DMS53 treated with DMSO at 0.1 percent for 48 hours (cell line): ENCODE measurements around the gene FOXL3.
"Not testable (repeated sequence)": the region's sequence is repeated elsewhere in the genome, so short reads cannot be mapped to it uniquely, and the experiment has no call there.

ENCODE experiments used
- DNase-seq: peaks from one replicate; lab custom pipeline; 2025; ENCODE audit not compliant: unreplicated experiment; lab: John Stamatoyannopoulos, UW

FOXL3 gene

DNA sequence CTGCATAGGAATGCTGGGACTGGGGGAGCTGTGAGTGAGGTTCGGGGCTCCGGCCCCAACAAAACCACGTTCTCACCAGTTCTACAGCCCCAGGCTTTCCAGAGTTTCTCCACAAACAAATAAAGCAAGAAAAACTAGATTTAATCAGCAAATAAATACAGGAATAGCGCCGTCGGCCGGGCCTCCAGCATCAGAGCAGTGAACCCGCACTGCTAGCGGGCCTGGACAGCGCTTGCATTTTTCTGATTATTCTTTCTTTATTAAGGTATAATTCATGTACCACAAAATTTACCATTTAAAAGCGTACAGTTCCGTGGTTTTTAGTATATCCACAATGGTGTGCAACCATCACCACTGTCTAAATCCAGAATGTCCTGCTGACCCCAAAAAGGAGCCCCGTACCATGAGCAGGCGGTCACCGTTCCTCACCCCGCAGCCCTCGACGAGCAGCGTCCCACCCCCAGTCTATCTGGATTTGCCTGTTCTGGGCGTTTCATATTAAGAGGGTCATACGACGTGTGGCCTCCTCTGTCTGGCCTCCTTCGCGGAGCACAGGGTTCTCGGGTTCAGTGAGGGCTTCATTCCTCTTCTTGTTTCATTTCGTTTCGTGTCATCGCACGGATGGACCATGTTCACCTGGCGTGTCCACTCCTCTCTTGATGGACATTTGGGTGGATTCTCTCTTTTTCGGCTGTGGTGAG is 35.5 kb upstream of the FOXL3 start:
- no peak for DNase-seq

DNA sequence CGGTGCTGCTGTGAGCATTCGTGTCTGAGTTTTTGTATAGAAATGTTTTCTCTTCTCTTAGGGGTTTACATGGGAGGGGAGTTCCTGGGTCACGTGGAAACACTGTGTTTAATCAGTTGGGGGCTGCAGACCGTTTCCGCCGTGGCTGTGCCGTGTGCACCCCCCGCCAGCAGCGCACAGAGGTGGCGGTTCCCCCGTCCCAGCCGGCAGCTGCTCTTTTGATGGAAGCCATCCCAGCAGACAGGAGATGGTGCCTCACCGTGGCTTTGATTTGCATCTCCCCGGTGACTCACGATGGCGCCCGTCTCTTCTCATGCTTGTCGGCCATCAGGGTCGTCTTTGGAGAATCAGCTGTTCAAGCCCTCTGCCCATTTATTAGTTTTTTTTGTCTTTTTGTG is 34.9 kb upstream of the FOXL3 start:
- DNase-seq: no peak

DNA sequence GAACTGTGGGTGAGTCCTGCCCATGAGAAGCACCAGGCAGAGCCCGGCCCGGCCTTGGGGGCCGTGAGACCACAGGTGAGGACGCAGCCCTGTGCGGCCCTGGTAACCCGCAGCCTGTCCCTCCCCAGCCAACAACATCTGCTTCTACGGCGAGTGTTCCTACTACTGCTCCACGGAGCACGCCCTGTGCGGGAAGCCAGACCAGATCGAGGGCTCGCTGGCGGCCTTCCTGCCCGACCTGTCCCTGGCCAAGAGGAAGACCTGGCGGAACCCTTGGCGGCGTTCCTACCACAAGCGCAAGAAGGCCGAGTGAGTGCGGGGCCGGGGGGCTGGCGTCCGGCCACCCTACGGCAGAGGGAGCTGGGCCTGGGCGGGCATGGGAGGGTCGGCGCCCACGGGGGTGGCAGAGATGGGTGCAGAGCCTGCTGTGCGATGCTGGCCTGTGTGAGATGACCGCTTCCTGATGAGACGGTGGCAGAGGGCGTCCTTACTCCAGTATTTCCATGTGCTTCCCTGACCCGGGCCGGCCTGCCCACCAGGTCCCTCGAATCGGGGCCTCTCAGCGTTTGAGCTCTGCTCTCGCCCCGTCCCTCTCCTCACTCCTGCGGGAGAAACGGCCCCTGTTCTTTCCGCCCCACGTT is 34.1 kb upstream of the FOXL3 start:
- no peak for DNase-seq

DNA sequence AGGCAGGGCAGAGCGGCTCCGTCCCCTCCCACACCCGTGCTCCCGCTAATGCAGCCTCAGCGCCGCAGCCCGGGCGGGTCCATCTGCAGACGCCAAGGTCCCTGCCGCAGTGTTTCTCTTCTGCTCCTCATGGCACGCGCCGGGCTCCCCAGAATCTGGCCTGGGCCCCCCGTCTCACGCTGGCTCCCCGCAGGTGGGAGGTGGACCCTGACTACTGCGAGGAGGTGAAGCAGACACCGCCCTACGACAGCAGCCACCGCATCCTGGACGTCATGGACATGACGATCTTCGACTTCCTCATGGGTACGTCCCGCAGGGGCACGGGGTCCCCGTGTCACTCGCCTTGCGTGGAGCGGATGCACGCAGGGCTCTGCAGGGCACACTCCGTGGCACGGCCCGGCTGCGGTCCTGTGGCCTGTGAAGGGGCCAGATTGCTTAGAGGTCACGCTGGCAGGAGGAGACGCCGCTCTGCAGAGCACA is 33.5 kb upstream of the FOXL3 start:
- no peak for DNase-seq

DNA sequence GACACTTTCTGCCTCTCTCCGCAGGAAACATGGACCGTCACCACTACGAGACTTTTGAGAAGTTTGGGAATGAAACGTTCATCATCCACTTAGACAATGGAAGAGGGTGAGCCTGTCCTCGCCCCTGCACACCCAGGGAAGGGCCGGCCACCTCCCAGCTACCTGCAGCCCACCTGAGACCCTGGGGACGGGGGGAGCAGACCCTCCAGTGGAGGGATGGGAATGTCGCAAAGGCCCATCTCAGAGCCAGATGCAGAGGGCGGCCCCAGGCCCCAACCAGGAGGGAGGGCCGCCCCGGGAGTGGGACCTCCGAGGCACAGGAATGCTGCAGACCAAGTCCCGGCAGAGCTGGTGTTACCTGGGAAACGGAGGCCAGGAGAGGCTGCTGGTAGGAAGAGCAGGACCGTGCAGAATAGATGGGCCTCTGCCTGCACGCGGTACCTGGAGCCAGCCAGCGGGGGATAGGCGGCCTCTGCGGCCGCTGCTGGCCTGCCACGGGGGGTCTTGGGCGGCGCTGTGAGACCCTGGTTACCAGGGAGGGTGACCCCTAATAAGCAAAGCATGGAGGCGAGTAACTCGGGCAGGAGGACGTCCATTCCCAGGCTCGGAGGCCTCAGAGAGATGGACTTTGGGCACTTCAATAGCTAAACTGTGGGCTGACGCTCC is 32.9 kb upstream of the FOXL3 start:
- DNase-seq: no peak

DNA sequence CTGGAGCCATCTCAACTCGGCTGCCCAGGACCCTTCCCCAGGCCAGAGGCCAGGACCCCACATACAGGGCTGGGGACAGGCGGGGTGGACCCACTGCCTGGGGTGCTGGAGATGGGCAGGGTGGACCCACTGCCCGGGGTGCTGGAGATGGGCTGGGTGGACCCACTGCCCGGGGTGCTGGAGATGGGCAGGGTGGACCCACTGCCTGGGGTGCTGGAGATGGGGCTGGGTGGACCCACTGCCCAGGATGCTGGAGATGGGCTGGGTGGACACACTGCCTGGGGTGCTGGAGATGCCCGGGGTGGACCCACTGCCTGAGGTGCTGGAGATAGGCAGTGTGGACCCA is 32.4 kb upstream of the FOXL3 start:
- DNase-seq: no peak

DNA sequence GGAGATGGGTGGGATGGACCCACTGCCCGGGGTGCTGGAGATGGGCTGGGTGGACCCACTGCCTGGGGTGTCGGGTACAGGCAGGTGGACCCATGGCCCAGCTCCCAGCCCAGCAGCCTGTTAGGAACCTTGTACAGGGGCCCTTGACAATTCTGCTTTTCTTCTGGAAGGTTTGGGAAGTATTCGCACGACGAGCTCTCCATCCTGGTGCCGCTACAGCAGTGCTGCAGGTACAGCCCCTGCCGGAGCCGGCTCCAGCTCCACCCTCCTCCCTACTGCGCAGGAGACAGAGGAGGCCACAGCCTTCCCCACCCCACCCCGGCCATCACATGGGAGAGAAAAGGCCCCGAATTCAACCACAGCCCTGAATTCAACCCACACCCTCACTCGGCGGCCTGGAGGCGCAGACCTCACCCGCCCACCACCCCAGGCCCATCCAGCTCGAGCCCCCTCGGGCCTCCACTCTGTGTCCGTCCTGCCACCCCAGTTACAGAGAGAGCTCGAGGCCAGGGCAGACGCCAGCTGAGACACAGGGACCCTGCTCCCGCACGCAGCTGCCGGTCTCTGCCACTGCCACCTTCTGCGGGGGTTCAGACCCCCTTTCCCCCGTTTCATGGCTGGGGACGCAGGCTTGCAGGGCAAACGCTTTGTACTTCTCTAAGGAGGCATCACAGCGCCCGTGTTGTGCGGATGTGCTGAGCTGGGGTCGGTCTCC is 31.3 kb upstream of the FOXL3 start:
- DNase-seq: no peak

DNA sequence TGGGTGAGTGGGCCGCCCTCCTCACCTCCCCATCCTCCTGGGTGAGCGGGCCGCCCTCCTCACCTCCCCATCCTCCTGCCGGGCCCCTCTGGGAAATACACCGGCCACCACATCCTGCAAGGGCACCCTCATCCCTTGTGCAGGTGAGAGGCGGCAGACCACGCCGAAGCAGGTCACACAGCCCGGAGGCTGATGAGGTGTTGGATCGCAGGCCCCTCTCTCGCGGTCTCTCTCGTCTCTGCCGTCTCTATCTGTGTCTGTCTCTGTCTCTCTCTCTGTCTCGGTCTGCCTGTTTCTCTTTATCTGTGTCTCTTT is 30.8 kb upstream of the FOXL3 start:
- no peak for DNase-seq

DNA sequence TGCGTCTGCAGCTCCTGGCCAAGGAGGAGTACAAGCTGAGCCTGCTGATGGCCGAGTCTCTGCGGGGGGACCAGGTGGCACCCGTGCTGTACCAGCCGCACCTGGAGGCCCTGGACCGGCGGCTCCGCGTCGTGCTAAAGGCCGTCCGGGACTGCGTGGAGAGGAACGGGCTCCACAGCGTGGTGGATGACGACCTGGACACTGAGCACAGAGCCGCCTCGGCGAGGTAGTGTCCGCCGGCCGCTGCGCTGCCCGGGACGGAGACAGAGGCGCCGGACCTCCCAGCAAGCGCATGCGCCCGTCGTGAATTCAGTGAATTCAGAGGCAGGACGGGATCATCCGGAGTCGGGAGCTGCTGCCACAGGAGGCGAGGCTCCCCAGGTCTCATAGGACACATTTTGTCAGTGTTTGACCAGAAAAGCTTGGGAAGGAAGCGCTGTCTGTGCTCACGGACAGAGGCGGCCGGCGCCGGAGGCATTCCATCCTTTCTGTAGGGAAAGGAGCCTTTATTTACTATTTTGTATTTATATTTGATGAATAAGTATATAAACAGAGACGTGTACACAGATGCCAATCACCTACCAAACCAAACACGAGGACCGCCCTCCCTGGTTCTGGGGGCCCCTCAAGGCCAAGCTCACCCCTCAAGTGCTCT is 30.1 kb upstream of the FOXL3 start:
- no peak for DNase-seq

DNA sequence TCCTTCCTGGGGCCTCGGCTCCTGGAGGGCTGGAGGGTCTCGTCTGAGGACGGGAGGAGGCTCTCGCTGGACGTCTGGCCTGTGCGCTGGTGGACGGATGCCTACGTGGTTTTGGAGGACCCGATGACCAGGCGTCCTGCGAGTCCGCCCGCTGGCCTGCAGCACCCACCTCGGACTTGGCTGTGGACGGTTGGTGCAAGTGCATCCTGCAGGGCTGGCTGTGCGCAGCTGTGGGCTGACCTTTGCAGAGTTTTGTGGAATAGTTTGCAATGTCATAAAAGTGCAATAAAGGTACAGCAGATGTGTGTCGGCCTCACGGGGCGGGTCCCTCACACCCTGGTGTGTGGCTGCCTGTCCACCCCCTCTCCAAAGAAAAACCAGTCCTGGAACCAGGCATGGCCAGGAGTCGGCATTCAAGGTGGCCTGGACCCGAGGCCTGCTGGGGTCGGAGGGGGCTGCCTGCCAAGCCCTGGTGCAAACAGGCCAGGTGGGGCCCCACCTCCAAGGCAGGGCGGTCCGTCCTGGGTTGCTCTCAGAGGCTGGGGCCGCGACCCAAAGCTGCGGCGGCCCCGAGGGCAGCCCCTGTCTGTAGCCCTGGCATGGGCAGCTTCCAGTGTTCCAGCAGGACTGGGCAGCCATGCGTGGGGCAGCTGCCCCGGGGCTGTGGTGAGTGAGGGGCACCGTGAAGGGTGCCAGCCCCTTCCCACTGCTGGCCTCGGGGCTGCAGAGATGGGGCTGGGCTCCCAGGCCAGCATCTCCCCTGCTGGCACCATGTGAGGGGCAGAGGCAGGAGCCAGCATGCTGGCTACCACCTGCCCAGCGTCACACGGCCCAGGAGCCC is 29.3 kb upstream of the FOXL3 start:
- no peak for DNase-seq

DNA sequence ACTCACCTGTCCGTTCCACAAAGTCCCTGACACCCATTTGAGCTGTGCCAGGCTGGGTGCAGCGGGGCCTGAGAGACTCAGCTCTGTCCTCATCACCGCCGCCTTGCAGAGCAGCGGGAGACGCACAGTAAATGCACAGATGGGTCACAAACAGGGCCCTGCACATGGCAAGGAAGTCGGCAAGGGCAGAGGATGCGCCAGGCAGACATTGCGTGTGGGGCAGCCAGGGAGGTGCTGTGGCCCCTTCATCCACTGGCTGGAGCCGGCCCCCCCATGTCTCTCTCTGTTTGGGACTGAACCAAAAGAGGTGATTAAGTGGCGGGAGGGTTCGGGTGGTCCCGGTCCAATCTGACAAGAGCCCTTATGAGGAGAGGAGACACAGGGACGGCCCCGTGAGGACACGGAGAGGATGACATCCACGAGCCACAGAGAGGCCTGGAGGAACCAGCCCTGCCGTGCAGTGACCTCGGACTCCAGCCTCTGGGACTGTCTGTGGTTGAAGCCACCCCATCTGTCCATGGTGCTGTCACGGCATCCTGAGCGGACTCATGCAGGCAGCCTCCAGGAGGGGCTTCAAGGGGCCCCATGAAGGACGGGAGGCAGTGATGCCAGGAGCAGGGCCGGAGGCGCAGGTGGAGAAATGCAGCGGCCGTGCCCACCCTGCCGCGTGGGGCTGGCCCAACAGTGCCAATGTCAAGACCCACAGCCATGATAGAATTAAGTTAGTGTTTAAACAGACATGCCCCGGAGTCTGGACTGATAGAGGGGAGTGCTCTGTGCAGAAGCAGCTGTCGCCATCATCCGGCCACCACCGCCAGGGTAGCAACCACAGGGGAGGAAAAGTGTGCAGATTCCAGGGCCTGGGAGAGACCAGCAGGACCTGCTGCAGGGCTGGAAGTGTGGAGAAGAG is 28.4 kb upstream of the FOXL3 start:
- no peak for DNase-seq

DNA sequence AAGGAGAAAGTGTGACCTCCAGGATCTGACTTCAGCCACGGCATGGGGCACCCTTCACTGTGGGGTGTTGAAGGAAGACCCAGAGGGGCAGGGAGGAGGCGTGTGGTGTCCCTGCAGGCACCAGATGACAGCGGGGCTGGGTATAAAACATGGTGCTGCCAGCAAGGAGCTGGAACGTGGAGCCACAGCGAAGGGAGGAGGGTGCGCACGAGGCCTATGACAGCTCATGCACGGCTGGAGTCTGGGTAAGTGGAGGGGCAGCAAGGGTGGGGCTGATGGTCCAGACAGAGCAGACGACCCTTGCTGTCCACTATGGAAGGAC is 27.8 kb upstream of the FOXL3 start:
- DNase-seq: no peak

DNA sequence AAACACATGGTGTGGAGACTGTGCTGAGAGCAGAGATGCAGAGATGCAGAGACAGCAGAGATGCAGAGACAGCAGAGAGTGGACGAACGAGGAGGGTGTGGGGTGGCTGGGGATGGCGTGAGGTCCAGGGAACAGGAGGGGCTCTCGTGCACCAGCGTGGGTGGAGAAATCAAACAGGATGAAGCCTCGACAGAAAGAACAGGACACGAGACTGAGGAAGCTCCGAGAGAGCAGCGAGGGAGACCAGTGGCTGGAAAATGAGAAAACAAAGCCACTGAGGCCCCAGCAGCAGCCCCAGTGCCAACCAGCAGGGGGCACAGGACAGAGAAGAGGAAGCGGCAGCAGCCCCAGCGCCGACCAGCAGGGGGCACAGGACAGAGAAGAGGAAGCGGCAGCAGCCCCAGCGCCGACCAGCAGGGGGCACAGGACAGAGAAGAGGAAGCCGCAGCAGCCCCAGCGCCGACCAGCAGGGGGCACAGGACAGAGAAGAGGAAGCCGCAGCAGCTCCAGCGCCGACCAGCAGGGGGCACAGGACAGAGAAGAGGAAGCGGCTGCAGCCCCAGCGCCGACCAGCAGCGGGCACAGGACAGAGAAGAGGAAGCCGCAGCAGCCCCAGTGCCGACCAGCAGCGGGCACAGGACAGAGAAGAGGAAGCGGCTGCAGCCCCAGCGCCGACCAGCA is 27.2 kb upstream of the FOXL3 start:
- not testable (repeated sequence) for DNase-seq

DNA sequence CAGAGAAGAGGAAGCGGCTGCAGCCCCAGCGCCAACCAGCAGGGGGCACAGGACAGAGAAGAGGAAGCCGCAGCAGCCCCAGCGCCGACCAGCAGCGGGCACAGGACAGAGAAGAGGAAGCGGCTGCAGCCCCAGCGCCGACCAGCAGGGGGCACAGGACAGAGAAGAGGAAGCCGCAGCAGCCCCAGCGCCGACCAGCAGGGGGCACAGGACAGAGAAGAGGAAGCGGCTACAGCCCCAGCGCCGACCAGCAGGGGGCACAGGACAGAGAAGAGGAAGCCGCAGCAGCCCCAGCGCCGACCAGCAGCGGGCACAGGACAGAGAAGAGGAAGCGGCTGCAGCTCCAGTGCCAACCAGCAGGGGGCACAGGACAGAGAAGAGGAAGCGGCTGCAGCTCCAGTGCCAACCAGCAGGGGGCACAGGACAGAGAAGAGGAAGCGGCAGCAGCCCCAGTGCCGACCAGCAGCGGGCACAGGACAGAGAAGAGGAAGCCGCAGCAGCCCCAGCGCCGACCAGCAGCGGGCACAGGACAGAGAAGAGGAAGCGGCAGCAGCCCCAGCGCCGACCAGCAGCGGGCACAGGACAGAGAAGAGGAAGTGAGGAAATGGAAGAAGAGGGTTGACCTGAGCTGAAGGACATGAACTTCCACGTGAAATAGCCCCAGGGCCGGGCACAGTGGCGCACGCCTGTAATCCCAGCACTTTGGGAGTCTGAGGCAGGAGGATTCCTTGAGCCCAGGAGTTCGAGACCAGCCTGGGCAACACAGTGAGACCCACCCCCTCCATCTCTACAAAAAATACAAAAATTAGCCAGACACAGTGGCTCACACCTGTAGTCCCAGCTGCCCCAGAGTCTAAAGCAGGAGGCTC is 26.3 kb upstream of the FOXL3 start:
- not testable (repeated sequence) for DNase-seq

DNA sequence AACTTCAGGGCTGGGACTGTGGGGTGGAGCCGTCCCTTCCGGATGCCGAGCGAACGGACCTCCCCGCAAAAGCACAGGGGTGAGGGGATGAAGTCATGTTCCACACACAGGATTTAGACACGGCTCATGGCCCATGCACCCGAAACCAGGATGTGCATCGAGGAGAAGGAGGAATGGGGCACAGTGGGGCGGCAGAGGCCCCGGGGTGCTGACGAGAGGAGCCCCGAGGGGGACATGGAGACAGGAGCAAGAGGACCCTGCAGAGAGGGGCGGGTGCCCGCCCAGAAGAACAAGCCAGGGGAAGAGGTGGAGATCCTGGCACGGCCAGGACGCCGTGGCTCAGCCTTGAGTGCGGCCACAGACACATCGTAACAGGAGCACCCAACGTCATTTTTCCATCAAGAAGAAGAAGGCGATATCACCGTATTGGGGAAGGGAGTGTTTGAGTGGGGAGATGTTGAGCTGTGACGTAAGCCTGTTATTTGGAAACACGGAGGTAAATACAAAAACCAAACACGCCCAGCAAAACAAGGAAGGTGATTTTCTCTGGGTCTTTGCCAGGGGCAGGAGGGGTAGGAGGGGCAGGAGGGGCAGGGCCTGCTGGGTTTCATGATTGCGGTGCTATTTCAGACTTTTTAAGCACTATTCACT is 25.3 kb upstream of the FOXL3 start:
- no peak for DNase-seq

DNA sequence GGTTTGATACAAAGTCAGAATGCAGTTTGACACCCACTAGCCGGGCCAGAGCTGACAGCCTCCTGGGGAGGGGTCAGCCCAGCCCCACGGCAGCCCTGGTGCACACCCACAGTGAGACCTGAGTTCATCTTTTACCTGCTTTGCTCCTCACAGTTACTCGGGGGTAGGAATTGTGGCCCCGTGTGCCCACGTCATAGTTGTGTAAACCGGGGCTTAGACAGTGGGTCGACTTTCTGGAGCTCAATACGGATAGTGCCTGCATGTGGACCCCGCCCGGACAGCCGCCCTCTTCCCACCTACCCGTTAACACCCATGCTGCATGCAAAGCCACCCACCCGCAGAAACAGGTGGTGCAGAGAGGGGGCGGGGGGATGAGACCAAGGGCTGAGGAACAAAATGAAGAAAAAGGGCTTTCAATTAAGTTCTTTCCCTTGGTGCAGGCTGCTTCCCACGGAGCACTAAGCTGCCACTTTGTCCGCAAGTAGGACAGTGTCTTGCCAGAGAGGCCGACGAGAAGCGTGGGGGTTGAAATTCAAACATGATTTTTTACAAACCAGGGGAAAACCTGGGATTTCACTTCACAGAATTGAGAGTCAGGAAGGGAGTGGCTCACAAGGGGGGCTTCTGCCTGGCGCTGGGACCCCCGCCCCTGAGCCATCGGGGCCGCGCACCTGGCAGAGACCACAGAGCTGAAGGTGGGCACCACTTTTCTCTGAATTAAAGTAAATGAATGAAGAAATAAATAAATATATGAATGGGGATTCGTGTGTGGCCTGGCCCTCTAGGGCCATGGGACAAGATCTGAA is 24.6 kb upstream of the FOXL3 start:
- DNase-seq: no peak
